Muscle of arm (tissue), 12 donors: ENCODE data around the gene CZIB. TPM values are rescaled to one million over a fixed set of nuclear protein-coding genes. Genes with fewer than 3 reads are reported as not detected.
"Not testable (repeated sequence)": the region's sequence is repeated elsewhere in the genome, so short reads cannot be mapped to it uniquely, and the experiment has no call there.

Experiments used
- DNase-seq: peaks from one replicate; pipeline ENCODE4 v3.0.0-alpha.2; 2013
- polyA plus RNA-seq, 12 donors: library from polyadenylated mRNA; unstranded; fragments of 120-200 nt; gene quantifications; one replicate each; pipeline ENCODE4 v1.2.1, GENCODE V29; 2013; ENCODE audit not compliant: insufficient read length in 12 of 12

Gene CZIB
- polyA plus RNA-seq, 12 donors = 50.0 to 80.6 (median 63.3) TPM; not detected in 1

DNA sequence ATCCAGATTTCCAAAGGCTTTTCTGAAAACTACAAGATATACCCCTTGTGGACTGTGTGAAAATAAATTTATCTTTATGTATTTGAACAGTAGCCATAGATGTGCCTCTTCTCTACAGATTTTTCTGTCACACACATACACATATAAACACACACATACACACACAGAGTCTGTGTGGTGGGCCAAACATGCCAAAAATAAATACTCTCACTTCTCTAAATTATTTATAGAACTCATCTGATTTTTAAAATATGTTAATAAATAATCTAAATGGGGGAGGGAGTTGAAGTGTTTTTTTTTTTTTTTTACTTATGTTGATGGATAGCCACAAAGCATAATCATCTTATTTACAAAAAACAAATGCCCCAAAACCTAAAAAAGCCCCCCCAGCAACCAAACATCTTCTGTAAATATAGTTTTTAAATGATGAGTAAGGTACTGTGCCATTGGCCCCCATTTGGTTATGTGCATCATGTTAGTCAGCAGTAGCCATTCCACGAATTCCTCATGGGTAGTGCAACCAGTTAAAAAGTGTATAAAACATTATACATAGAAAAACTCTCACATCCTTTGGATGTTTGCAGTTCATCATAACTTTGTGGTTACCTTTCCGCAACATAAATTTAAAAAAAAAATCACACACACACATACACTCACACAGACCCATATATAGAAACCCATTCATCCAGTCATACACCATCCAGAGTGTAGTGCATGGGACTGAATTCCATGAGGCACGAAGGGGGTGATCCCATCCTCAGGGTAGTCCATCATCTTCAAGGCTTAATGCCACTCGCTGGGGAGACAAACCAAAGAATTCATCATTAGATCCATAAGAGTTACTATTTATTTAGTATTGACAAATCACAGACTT, 26.1 kb upstream of the CZIB start:
- no peak for DNase-seq

DNA sequence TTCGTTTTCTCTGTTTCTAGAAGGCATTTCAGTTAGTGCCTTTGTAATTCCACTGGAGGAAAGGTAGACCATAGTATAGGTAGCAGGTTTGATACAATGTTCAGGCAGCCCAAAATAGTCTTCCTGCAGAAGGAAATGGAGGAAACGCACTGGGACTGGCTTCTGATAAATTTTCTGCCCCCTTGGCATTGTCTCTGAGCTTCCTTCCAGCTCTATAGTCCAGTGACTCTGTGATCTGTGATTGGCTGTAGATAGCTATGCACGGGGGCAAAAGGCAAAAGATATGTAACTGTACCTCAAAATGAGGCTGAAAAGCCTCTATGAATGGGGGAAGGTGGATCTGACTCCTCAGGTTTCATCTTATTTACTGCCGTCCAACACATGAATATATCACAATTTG, 23.7 kb upstream of the CZIB start:
- no peak for DNase-seq

DNA sequence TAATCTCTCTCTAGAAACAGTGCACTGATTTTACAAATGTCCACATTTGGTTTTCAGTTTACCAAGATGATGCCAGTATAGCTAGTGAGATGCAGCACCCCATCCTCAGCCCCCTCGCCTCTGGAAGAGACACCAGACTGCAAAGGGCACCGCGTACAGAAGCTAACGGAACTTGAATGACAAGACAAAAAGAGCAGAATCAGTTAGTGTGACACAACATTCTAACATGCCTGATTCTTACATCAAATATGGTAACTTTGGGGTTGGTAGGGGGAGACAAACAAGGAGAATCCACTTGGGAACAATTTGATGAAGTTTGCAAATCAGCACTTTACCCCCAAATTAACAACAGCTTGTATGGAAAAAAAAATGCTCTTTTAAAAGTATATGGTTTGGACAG, 21.9 kb upstream of the CZIB start:
- DNase-seq = no peak

DNA sequence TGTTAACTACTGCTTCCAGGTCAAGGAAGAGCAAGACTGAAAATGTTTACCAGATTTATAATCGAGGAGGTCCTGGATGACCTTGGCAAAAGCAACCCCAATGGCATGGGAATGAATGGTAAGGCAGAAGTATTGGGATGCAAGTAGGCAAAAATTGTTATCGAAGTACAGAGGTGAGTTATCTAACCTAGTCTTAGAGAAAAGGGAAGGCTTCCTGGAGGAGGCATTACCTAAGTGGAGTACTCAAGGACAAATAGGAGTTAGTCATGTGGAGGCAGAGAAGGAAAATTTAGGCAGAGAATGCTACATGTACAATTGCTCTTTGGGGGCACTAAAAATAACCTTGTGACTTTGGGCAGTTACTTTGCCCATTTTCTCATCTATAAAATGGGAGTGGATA, 21.4 kb upstream of the CZIB start:
- DNase-seq = no peak

DNA sequence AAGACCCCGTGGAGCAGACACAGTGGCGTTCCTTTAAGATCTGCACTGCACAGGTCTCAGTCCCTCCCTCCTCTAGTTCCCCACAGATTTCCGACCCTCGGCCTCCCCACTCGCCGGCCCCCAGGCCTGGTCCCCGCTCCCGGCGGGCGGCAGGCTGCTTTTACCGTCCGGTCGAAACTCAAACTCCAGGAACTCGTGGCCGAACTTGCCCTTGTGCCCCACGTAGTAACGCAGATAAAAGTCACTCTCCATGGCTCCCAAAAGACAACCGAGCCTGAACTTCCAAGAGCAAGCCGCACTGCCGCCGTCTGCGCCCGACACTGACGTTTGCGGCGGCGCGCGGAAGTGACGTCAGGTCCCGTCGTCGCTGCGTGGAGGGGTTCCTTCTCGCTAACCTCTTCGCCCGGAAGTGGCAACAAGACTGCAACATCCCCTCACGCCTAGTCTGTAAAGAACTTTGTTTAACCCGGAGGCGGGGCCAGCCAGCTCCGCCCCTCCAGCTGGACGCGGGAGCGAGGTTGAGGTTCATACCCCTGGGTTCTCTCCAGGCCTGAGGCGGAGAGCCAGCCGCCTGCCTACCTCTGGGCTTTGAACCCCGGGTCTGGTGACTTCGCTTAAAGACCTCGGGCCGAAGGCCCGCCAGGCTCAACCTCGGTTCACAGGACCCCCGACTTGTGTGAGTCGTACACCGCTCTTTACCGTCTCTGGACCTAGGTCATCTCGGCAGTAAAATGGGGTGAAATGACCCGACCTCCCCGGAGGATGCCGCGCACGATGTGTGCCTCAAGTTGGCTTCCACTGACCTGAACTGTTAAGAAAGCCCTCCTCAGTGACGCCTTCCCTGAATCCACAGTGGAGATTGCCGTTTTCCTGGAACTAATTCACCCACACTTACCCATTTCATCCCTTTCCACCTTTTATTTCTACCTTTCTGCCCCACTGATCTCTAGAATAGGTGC, 18.0 kb upstream of the CZIB start, which contains the start of gene MAGOH:
Gene MAGOH (minus strand): TSS at position 322 of the 959 bp plus-strand sequence. CDS start 70 bp downstream, at position 252.
- DNase-seq = peak; percentile 97

DNA sequence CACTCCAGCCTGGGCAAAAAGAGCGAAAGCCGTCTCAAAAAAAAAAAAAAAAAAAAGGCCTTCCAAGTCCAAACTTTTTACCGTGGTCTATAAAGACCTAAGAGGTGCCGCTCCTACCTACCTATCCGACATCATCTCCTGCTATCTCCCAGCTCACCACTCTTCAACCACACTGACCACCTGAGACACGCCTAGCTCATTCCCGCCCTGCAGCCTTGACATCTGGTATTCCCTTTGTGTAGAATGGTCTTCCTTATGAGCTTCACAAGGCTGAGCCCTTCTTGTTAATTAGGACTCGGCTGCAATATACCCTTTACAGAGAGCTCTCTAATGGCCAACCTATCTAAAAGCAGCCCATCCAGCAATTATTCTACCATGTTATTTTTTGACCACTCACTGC, 17.2 kb upstream of the CZIB start:
- DNase-seq = no peak

DNA sequence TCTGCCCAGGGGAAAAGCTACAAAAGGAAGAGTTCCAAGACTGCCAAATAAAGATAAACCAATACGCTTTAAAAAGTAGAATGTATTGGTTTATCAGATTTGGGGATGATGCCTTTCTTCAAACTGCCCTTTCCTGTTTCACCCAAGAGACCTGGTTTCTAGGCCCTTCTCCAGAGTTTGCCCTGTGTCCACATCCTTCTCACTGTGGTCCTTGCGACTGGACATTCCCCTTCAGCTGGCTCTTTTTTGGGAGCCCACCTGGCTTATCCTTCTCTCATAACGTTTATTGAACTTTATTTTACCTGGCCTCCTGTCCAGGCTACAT, 490 bp upstream of the CZIB start:
- DNase-seq = no peak

DNA sequence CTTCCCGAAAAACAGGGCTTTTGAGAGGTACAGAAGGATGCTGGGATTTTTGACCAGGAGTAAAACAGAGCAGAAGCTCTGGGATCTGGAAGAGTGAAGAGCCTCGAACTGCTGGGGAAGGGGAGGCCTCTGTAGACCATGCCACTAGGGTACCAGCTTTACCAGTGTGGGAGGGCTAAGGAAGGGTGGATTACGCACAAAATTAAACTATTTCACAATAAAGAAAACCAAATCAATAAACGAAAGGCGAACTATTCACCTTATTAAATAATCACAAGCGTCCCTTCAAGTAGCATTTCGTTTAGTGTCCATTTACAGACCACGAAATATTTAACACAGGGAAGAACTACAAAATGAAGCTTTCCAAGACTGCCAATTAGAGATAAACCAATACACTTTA, 723 bp downstream of the CZIB start:
- no peak for DNase-seq

DNA sequence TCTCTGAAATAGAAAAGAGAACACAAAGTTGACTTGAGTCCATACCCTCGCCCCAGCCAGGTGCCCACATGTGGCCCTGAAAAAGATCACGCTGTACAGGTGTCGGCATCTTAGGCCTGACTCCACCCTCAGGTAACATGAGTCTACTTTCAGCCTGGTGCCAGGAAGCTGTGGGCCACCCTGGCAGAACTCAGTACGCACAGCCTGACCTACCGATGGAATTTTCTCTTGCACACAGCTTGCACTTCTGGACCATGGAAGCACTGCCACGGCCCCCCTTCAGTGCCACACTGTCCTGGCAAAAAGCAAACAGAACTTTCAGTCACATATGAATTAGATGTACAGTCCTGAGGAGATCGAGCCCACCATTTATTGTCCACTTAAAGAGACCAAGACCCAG, 2.2 kb downstream of the CZIB start:
- DNase-seq = no peak

DNA sequence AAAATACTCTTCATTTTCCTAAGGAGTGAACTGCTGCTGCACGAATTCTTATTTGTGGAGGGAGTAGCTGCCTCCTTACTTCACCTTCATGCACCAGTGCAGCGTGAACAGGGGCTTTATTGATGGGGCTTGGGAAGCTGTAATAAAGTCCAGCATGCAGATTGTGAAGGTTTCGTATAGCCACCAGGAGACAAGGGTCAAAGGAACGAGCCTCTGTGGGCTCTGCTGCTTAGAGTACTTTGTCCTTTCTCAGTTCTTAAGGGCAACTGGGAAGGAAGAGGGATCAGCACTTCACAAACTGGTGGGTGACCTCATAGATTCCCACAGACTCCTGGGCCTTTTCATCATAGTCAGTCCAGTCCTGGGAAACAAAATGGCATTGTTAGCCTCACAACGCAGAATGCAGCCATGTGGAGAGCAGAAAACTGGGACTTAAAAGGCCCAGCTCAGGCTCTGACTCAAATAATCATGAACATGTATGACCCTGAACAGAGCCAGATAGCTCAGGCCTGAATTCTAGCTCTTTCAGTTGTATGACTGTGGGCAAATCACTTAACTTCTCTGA, 6.0 kb downstream of the CZIB start:
- no peak for DNase-seq

DNA sequence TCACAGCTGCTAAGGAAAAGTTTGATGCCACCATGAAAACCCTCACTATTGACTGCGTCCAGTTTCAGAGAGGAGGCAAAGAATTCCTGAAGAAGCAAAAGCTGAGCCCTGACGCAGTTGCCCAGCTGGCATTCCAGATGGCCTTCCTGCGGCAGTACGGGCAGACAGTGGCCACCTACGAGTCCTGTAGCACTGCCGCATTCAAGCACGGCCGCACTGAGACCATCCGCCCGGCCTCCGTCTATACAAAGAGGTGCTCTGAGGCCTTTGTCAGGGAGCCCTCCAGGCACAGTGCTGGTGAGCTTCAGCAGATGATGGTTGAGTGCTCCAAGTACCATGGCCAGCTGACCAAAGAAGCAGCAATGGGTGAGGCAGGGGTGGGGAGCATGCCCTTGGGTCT, 9.5 kb downstream of the CZIB start:
- no peak for DNase-seq

DNA sequence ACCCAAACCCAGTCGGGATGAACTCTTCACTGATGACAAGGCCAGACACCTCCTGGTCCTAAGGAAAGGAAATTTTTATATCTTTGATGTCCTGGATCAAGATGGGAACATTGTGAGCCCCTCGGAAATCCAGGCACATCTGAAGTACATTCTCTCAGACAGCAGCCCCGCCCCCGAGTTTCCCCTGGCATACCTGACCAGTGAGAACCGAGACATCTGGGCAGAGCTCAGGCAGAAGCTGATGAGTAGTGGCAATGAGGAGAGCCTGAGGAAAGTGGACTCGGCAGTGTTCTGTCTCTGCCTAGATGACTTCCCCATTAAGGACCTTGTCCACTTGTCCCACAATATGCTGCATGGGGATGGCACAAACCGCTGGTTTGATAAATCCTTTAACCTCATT, 10.1 kb downstream of the CZIB start:
- DNase-seq = no peak

DNA sequence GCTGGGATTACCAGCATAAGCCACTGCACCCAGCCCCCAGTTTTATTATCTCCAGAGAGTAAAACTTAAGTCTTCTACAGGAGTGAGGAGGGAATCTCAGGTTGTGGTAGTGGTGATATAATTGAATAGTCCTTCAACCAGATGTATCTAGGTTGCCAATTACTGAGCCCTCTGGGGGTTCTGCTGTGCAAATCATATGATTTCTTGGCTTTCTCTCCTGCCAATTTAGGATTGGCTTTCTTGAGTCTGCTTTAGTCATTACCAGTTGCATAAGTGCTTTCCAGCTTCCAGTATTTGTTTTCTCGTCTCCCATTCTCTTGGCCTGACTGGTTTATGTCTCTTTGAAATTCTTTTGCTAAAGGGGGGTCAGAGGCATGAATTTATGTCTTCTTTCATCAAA, 12.7 kb downstream of the CZIB start:
- DNase-seq = no peak

DNA sequence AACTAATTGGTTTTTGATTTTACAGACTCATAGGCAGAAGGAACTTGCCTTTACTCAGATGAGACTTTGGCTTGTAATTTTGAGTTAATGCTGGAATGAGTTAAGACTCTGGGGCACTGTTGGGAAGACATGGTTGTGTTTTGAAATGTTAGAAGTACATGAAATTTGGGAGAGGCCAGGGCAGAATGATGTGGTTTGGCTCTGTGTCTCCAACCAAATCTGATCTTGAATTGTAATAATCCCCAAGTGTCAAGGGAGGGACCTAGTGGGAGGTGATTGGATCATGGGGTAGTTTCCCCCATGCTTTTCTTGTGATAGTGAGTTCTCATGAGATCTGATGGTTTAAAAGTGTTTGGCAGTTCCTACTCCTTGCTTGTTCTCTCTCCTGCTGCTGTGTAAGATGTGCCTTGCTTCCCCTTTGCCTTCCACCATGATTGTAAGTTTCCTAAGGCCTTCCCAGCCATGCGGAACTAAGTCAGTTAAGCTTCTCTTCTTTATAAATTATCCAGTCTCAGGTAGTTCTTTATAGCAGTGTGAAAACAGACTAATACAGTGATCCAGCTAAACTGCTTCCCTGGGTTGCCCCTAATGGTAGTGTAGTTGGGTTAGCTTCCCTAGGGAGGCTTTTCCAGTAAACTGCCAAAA, 13.6 kb downstream of the CZIB start:
- DNase-seq = no peak

DNA sequence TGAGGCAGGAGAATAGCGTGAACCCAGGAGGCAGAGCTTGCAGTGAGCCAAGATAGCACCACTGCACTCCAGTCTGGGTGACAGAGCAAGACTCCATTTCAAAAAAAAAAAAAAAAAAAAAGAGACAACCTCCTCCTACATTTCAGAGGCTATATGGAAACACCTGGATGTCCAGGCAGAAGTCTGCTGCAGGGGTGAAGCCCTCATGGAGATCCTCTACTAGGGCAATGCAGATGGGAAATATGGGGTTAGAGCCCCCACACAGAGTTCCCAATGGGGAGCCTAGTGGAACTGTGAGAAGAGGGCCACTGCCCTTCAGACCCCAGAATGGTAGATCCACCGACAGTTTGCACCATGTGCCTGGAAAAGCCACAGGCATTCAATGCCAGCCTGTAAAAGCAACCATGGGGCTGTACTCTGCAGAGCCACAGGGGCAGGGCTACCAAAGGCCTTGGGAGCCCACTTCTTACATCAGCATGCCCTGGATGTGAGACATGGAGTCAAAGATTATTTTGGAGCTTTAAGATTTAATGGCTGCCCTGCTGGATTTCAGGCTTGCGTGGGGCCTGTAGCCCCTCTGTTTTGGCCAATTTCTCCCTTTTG, 14.2 kb downstream of the CZIB start:
- not testable (repeated sequence) for DNase-seq

DNA sequence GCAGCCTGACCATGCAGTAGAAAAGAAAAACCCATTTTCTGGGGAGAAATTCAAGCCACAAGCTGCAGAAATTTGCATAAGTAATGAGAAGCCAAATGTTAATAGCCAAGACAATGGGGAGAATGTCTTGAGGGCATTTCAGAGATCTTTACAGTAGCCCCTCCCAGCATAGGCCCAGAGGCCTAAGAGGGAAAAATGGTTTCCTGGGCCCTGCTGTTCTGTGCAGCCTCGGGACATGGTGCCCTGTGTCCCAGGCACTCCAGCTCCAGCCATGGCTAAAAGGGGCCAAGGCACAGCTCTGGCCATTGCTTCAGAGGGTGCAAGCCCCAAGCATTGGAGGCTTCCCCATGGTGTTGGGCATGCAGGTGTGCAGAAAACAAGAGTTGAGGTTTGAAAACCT, 14.9 kb downstream of the CZIB start:
- not testable (repeated sequence) for DNase-seq

DNA sequence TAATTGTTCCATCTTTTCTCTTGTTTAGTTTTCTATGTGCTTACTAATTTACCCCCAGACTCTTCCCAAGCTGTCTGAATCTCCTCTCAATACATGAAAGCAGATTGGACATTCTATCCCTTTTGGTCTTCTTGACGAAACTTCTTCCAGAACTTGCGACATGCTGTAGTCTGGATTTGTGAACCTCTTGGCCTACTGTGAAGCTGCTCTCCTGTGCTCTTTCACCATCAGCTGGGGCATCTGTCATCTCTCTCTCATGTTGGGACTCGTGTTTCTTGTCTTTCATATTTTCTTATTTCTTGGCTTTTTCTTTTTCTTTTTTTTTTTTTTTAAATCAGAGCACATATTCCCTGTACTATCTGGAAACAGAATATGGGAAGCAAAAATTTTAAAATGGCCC, 17.0 kb downstream of the CZIB start:
- DNase-seq = no peak

DNA sequence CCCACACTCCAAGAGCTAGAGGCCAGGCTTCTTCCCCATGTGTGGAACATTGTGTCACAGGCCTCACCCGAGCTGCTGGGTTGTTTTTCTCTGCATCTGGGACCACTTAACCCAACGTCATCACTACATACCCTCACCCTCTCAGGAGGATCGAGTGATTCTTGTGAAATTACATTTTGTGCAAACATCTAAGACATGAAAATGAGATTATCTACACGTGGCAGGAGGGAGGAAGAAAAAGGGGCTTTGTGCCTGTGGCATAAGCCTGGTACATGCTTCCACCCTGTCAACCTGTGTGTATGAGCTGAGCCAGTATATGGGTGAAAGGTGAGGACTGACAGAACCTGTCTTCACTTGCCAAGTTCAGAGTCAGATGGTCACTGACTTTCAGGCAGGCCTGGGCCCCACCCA, 22.2 kb downstream of the CZIB start:
- no peak for DNase-seq

DNA sequence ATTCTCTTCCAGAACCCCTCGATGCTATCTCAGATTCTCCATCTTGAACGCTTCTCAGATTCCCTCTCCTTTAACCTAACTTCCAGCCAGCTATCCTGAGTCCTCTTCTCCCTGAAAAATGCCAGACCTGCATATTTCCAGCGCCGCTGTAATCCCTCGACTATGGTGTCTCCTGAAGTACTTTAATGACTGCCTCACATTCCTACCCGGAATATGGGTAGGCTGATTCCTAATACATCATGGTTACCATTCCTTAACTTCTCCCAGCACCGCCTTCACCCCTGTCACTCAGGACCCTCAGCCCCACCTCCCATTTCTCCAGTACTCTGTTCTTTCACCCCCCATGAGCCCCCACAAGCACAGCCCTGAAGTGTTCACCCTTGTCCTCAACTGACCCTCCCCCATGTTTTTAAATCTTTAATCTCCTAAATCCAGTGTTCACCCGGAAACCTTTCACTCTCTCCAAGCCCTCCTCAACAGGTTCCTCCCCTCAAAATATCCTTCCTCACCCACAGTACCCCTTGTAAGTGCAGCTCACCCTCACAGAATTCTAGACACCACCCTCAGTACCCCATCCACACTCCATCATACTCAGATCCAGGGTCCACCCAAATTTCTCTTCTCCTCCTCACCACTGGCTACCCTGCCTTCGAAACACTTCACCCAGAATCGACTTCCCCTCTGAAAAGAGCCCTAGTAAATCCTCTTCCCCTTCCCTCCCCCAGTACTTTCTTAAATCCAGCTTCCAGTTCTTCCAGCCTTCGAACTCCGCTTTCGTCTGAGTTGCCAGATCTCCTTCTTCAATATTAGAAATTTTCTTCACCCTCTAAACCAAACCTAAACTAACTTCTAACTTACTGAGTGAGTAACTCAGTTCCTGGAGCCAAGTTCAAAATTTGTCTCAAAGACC, 22.9 kb downstream of the CZIB start:
- no peak for DNase-seq
